ENCODE measurements around the gene SLC26A4. TPM values are rescaled to one million over a fixed set of nuclear protein-coding genes. Genes with fewer than 3 reads are reported as not detected.

SLC26A4 gene
- total and polyA plus RNA-seq, 7 donors: 0.08 to 0.94 (median 0.18) TPM

GRCh38 chr7:107661081-107661864, 645 bp downstream of the SLC26A4 start:
- H3K27ac ChIP-seq: no peak overlapping the region
- H3K4me3 ChIP-seq: peak overlapping the region; percentile 70
- DNase-seq (peak; percentile 27 to 63), ATAC-seq (peak; percentile 71 to 90 (median 81))
- peaks cover 10% of the 10 kb centered on the region for H3K4me1 ChIP-seq
- 0 to 2% (median 1%) methylated on average over 66 to 73 of the region's 73 CpGs for WGBS, 3 donors
- TF ChIP-seq CTCF (IDR thresholded peaks at IDR 0.05): no peak
- H3K36me3 ChIP-seq (ENCODE audit: insufficient read depth in 1 of 2, low read depth in 1 of 2): no peaks in the 10 kb centered on the region
- intact Hi-C loops (cut with DNase I): no loop called here
- peaks cover 0 to 27% (median 6%) of the 10 kb centered on the region in 3 donors for H3K27me3 ChIP-seq (ENCODE audit: insufficient read depth in 3 of 3, low read length in 2 of 3)
- no peaks in the 10 kb centered on the region for H3K9me3 ChIP-seq

GRCh38 chr7:107661865-107662379, 1.3 kb downstream of the SLC26A4 start:
- Histone ChIP-seq H3K4me1 (peaks cover 10% of the 10 kb centered on the region), H3K27me3 (ENCODE audit: insufficient read depth in 3 of 3, low read length in 2 of 3) (peaks cover 0 to 28% (median 6%) of the 10 kb centered on the region in 3 donors), H3K4me3 (peak overlapping the region; percentile 70), H3K9me3 (no peaks in the 10 kb centered on the region), H3K27ac (no peak overlapping the region), H3K36me3 (ENCODE audit: insufficient read depth in 1 of 2, low read depth in 1 of 2) (no peaks in the 10 kb centered on the region)
- ATAC-seq (no peak), DNase-seq (no peak)
- no peak for TF ChIP-seq CTCF (IDR thresholded peaks at IDR 0.05)
- intact Hi-C loops (cut with DNase I): no loop called here
- WGBS, 3 donors: 14 to 25% (median 14%) methylated on average over 13 to 20 of the region's 20 CpGs

GRCh38 chr7:107663196-107663595, 2.6 kb downstream of the SLC26A4 start:
- Histone ChIP-seq H3K27ac (no peak overlapping the region), H3K4me3 (no peak overlapping the region), H3K4me1 (peaks cover 10% of the 10 kb centered on the region), H3K9me3 (no peaks in the 10 kb centered on the region), H3K27me3 (ENCODE audit: insufficient read depth in 3 of 3, low read length in 2 of 3) (peaks cover 0 to 41% (median 6%) of the 10 kb centered on the region in 3 donors), H3K36me3 (ENCODE audit: insufficient read depth in 1 of 2, low read depth in 1 of 2) (no peaks in the 10 kb centered on the region)
- ATAC-seq: no peak
- intact Hi-C loops (cut with DNase I): no loop called here
- TF ChIP-seq CTCF (IDR thresholded peaks at IDR 0.05): no peak
- no peak for DNase-seq
- WGBS, 3 donors: 68 to 76% (median 71%) methylated on average over 4 of the region's 4 CpGs

- intact Hi-C loops (cut with DNase I): no loop called here
- Histone ChIP-seq H3K27ac (no peak overlapping the region), H3K4me1 (no peaks in the 10 kb centered on the region), H3K4me3 (no peak overlapping the region), H3K36me3 (ENCODE audit: insufficient read depth in 1 of 2, low read depth in 1 of 2) (no peaks in the 10 kb centered on the region), H3K9me3 (no peaks in the 10 kb centered on the region), H3K27me3 (ENCODE audit: insufficient read depth in 3 of 3, low read length in 2 of 3) (peaks cover 0 to 21% (median 0%) of the 10 kb centered on the region in 3 donors)
- DNase-seq (no peak), ATAC-seq (no peak)
- 66 to 81% (median 70%) methylated on average over 1 of the region's 1 CpG for WGBS, 3 donors
- no peak for TF ChIP-seq CTCF (IDR thresholded peaks at IDR 0.05)
Observed at GRCh38 chr7:107666790-107667189, 6.2 kb downstream of the SLC26A4 start.
